Stimulated activated CD8-positive, alpha-beta memory T cell treated with anti-CD3 and anti-CD28 coated beads, Interleukin-7, amount 100 ng/mL, for 48 hours (primary cell): ENCODE measurements around the gene GRAMD1B.
"Not testable (repeated sequence)": the region's sequence is repeated elsewhere in the genome, so short reads cannot be mapped to it uniquely, and the experiment has no call there.

ENCODE experiments used
- DNase-seq, 2 donors: peaks; one replicate each; pipeline ENCODE4 v3.0.0-alpha.2; 2020; ENCODE audit warnings: low read depth in 1 of 2; ENCODE audit errors: extremely low read depth in 1 of 2

GRAMD1B gene

GRCh38 chr11:123622576-123622975, 192.5 kb downstream of the GRAMD1B start:
- no peak for DNase-seq

- DNase-seq: no peak
Observed at GRCh38 chr11:123624974-123625373, 194.9 kb downstream of the GRAMD1B start.

- no peak for DNase-seq
Observed at GRCh38 chr11:123628936-123629683, 199.0 kb downstream of the GRAMD1B start.

GRCh38 chr11:123630126-123630608, 200.1 kb downstream of the GRAMD1B start:
- DNase-seq: no peak

- no peak for DNase-seq
Observed at GRCh38 chr11:123640029-123640428, 210.0 kb downstream of the GRAMD1B start.

- peak; percentile 12 to 23 for DNase-seq
Observed at GRCh38 chr11:123640677-123641494, 210.8 kb downstream of the GRAMD1B start.

GRCh38 chr11:123641495-123641840, 211.4 kb downstream of the GRAMD1B start:
- DNase-seq: no peak

- DNase-seq: no peak
Observed at GRCh38 chr11:123642435-123642834, 212.4 kb downstream of the GRAMD1B start.

GRCh38 chr11:123645286-123645975, 215.4 kb downstream of the GRAMD1B start:
- no peak for DNase-seq

GRCh38 chr11:123650901-123651300, 220.8 kb downstream of the GRAMD1B start:
- DNase-seq: no peak

- no peak for DNase-seq
Observed at GRCh38 chr11:123652599-123652998, 222.5 kb downstream of the GRAMD1B start.

- DNase-seq: no peak
Observed at GRCh38 chr11:123653483-123653826, 223.4 kb downstream of the GRAMD1B start.

GRCh38 chr11:123653827-123654565, 223.9 kb downstream of the GRAMD1B start:
- DNase-seq: no peak

- DNase-seq: no peak
Observed at GRCh38 chr11:123654566-123655081, 224.6 kb downstream of the GRAMD1B start, which contains the start of gene SCN3B. SCN3B (minus strand) TSS chr11:123654624; CDS start chr11:123653801, 823 bp downstream.

- DNase-seq: no peak
Observed at GRCh38 chr11:123659311-123659710, 229.2 kb downstream of the GRAMD1B start.

- DNase-seq: not testable (repeated sequence)
Observed at GRCh38 chr11:123659965-123660364, 229.9 kb downstream of the GRAMD1B start.

- no peak for DNase-seq
Observed at GRCh38 chr11:123665306-123665705, 235.2 kb downstream of the GRAMD1B start.

GRCh38 chr11:123670081-123670480, 240.0 kb downstream of the GRAMD1B start:
- DNase-seq: no peak

- DNase-seq: no peak
Observed at GRCh38 chr11:123671534-123671933, 241.5 kb downstream of the GRAMD1B start.

GRCh38 chr11:123672568-123672967, 242.5 kb downstream of the GRAMD1B start:
- DNase-seq: no peak
